Neural progenitor cell (in vitro differentiated cells): ENCODE measurements around the gene ATG9B. TPM values are rescaled to one million over a fixed set of nuclear protein-coding genes. Genes with fewer than 3 reads are reported as not detected.

Source experiments
- DNase-seq: peaks from one replicate; pipeline ENCODE4 v3.0.0-alpha.2; 2016; ENCODE audit warnings: low spot score
- H2AFZ ChIP-seq: fragments of 200-600 bp; sonication (generic); replicated peaks from 2 replicates; pipeline ENCODE4 v1.6.1; 2016; ENCODE audit warnings: antibody characterized with exemption
- H3F3A ChIP-seq: fragments of 200-600 bp; sonication (generic); 2 replicates; pipeline ENCODE4 v1.6.1; 2016; ENCODE audit warnings: antibody characterized with exemption, low read depth
- H3K27ac ChIP-seq: fragments of 200-600 bp; sonication (generic); 2 replicates; pipeline ENCODE4 v1.5.1; 2016; ENCODE audit warnings: mild to moderate bottlenecking
- H3K27me3 ChIP-seq: fragments of 200-600 bp; sonication (generic); 2 replicates; pipeline ENCODE4 v1.6.1; 2016; ENCODE audit warnings: mild to moderate bottlenecking, moderate library complexity
- H3K36me3 ChIP-seq: fragments of 200-600 bp; sonication (generic); 2 replicates; pipeline ENCODE4 v1.5.1; 2016
- H3K4me1 ChIP-seq: fragments of 200-600 bp; sonication (generic); 2 replicates; pipeline ENCODE4 v1.6.1; 2016; ENCODE audit warnings: mixed run types
- H3K4me2 ChIP-seq: fragments of 200-600 bp; sonication (generic); 2 replicates; pipeline ENCODE4 v1.6.1; 2016
- H3K4me3 ChIP-seq: fragments of 200-600 bp; sonication (generic); 2 replicates; pipeline ENCODE4 v1.5.1; 2016
- H3K79me2 ChIP-seq: fragments of 200-600 bp; sonication (generic); 2 replicates; pipeline ENCODE4 v1.6.1; 2016; ENCODE audit warnings: low read depth
- H3K9ac ChIP-seq: fragments of 200-600 bp; sonication (generic); 2 replicates; pipeline ENCODE4 v1.6.1; 2016
- H3K9me3 ChIP-seq: fragments of 200-600 bp; sonication (generic); 2 replicates; pipeline ENCODE4 v1.5.1; 2016; ENCODE audit warnings: low read depth
- H4K20me1 ChIP-seq: fragments of 200-600 bp; sonication (generic); 2 replicates; pipeline ENCODE4 v1.6.1; 2016; ENCODE audit warnings: low read depth
- H3K27ac Mint-ChIP-seq: 3 replicates; pipeline ENCODE4 v1.8.0; 2021; ENCODE audit warnings: mixed read lengths
- H3K27me3 Mint-ChIP-seq: 2 replicates; pipeline ENCODE4 v1.8.0; 2022; ENCODE audit warnings: low read depth, mild to moderate bottlenecking, inconsistent platforms, moderate library complexity, mixed read lengths; ENCODE audit not compliant: insufficient read depth
- H3K36me3 Mint-ChIP-seq: 3 replicates; pipeline ENCODE4 v1.8.0; 2021; ENCODE audit warnings: mixed read lengths
- H3K4me1 Mint-ChIP-seq: 3 replicates; pipeline ENCODE4 v1.8.0; 2021; ENCODE audit warnings: mixed read lengths
- H3K4me3 Mint-ChIP-seq: 3 replicates; pipeline ENCODE4 v1.8.0; 2021; ENCODE audit warnings: mild to moderate bottlenecking, moderate library complexity, mixed read lengths
- H3K9me3 Mint-ChIP-seq: 3 replicates; pipeline ENCODE4 v1.8.0; 2020; ENCODE audit warnings: mixed read lengths
- CTCF ChIP-seq: fragments of 200-600 bp; sonication (generic); IDR thresholded peaks from 2 replicates; pipeline ENCODE4 v1.5.1; 2017; ENCODE audit warnings: antibody characterized with exemption, mild to moderate bottlenecking
- EZH2 ChIP-seq: fragments of 200-600 bp; sonication (generic); IDR thresholded peaks from 2 replicates; pipeline ENCODE4 v1.6.1; 2017; ENCODE audit warnings: antibody characterized with exemption, mild to moderate bottlenecking, moderate library complexity
- EZH2phosphoT487 ChIP-seq: fragments of 200-600 bp; sonication (generic); IDR thresholded peaks from 2 replicates; pipeline ENCODE4 v1.6.1; 2017; ENCODE audit warnings: antibody characterized with exemption
- total RNA-seq: library from RNA; depleted of rRNA; stranded (reverse); fragments of >200 nt; gene quantifications from 2 replicates; pipeline ENCODE4 v1.2.3, GENCODE V29; 2015; ENCODE audit warnings: low replicate concordance

Gene ATG9B
- total RNA-seq, 1 donor from 2014 or later = 0.43 TPM

GRCh38 chr7:151035902-151036301 lies 11.6 kb upstream of the ATG9B start:
- Histone ChIP-seq H3K9me3 (no peaks in the 10 kb centered on the region), H3K4me2 (no peak overlapping the region), H3K36me3 (no peaks in the 10 kb centered on the region), H3K9ac (no peak overlapping the region), H3K27me3 (no peaks in the 10 kb centered on the region), H3K4me1 (no peaks in the 10 kb centered on the region), H2AFZ (no peak overlapping the region), H3K4me3 (no peak overlapping the region), H4K20me1 (no peaks in the 10 kb centered on the region), H3K79me2 (no peaks in the 10 kb centered on the region), H3F3A (no peaks in the 10 kb centered on the region), H3K27ac (no peak overlapping the region)
- Mint-ChIP-seq H3K4me3 (no peak overlapping the region), H3K27me3 (peaks cover 2% of the 10 kb centered on the region), H3K36me3 (peaks cover 4% of the 10 kb centered on the region), H3K4me1 (peaks cover 12% of the 10 kb centered on the region), H3K27ac (no peak overlapping the region), H3K9me3 (no peaks in the 10 kb centered on the region)
- no peak for DNase-seq
- TF ChIP-seq CTCF (no peak), EZH2phosphoT487 (no peak), EZH2 (no peak)

GRCh38 chr7:151035026-151035717 lies 10.9 kb upstream of the ATG9B start:
- H3K4me3 Mint-ChIP-seq = no peak overlapping the region
- Histone ChIP-seq H3K4me1 (no peaks in the 10 kb centered on the region), H3F3A (no peaks in the 10 kb centered on the region), H3K9ac (no peak overlapping the region), H3K4me3 (no peak overlapping the region), H3K27me3 (no peaks in the 10 kb centered on the region), H3K4me2 (no peak overlapping the region), H4K20me1 (no peaks in the 10 kb centered on the region), H3K27ac (no peak overlapping the region), H2AFZ (no peak overlapping the region), H3K79me2 (no peaks in the 10 kb centered on the region), H3K36me3 (no peaks in the 10 kb centered on the region), H3K9me3 (no peaks in the 10 kb centered on the region)
- peaks cover 4% of the 10 kb centered on the region for H3K36me3 Mint-ChIP-seq
- TF ChIP-seq CTCF = no peak
- no peak for TF ChIP-seq EZH2
- no peak for TF ChIP-seq EZH2phosphoT487
- no peak overlapping the region for H3K27ac Mint-ChIP-seq
- no peaks in the 10 kb centered on the region for H3K9me3 Mint-ChIP-seq
- no peak for DNase-seq
- H3K27me3 Mint-ChIP-seq = peaks cover 2% of the 10 kb centered on the region
- peaks cover 12% of the 10 kb centered on the region for H3K4me1 Mint-ChIP-seq

GRCh38 chr7:151034312-151035025 lies 10.2 kb upstream of the ATG9B start:
- Histone ChIP-seq H4K20me1 (no peaks in the 10 kb centered on the region), H3K79me2 (no peaks in the 10 kb centered on the region), H2AFZ (no peak overlapping the region), H3K4me2 (no peak overlapping the region), H3K4me3 (no peak overlapping the region), H3K9me3 (no peaks in the 10 kb centered on the region), H3K4me1 (no peaks in the 10 kb centered on the region), H3F3A (no peaks in the 10 kb centered on the region), H3K9ac (no peak overlapping the region), H3K27ac (no peak overlapping the region), H3K27me3 (no peaks in the 10 kb centered on the region), H3K36me3 (no peaks in the 10 kb centered on the region)
- Mint-ChIP-seq H3K4me3 (no peak overlapping the region), H3K27me3 (peaks cover 4% of the 10 kb centered on the region), H3K36me3 (peaks cover 4% of the 10 kb centered on the region), H3K27ac (no peak overlapping the region), H3K9me3 (no peaks in the 10 kb centered on the region), H3K4me1 (peaks cover 12% of the 10 kb centered on the region)
- TF ChIP-seq EZH2phosphoT487 (no peak), EZH2 (no peak), CTCF (no peak)
- no peak for DNase-seq
